Vagina (tissue), 2 donors: ENCODE data around the gene COL9A3.

Experiments
- CTCF ChIP-seq, 3 experiments: fragments of 450-650 bp in 2 of 3; fragments of 200-600 bp in 1 of 3; sonication (generic) in 1 of 3; IDR thresholded peaks; one replicate each; pipeline ENCODE4 v1.5.1; 2017 to 2019; ENCODE audit warnings: antibody characterized with exemption in 3 of 3, mild to moderate bottlenecking in 2 of 3, moderate library complexity in 2 of 3
- POLR2A ChIP-seq, 2 donors: fragments of 450-650 bp; IDR thresholded peaks; one replicate each; pipeline ENCODE4 v1.6.1; 2017; ENCODE audit warnings: antibody characterized with exemption in 2 of 2, mild to moderate bottlenecking in 2 of 2, moderate library complexity in 2 of 2
- POLR2AphosphoS5 ChIP-seq, 2 donors: sonication (generic); formaldehyde crosslinking; IDR thresholded peaks; one replicate each; pipeline ENCODE4 v1.9.0; 2017; ENCODE audit warnings: antibody characterized with exemption in 2 of 2, mild to moderate bottlenecking in 2 of 2, low read depth in 1 of 2; ENCODE audit not compliant: insufficient read depth in 1 of 2

GRCh38 chr20:62880935-62881661 is 64.2 kb downstream of the COL9A3 start:
- TF ChIP-seq CTCF (IDR thresholded peaks at IDR 0.05) = no peak
- no peak for TF ChIP-seq POLR2A (IDR thresholded peaks at IDR 0.05)
- no peak for TF ChIP-seq POLR2AphosphoS5 (IDR thresholded peaks at IDR 0.05; ENCODE audit: insufficient read depth in 1 of 2, low read depth in 1 of 2)
